HepG2 (cell line): ENCODE data around the gene GNL3. TPM values are rescaled to one million over a fixed set of nuclear protein-coding genes. Genes with fewer than 3 reads are reported as not detected.

ENCODE experiments used
- FIP1L1 ChIP-seq: fragments of 200-400 bp; formaldehyde crosslinking; IDR thresholded peaks from 2 replicates; pipeline ENCODE4 v1.6.1; 2018; ENCODE audit warnings: low read depth, mild to moderate bottlenecking, low read length, moderate library complexity, borderline replicate concordance; ENCODE audit not compliant: insufficient read depth
- HMG20B ChIP-seq: conservative IDR thresholded peaks from 2 replicates; pipeline ENCODE4 v1.6.1; 2016; ENCODE audit warnings: missing genetic modification reagents, missing compliant biosample characterization
- MEIS1 ChIP-seq: sonication (generic); formaldehyde crosslinking; IDR thresholded peaks from 2 replicates; pipeline ENCODE4 v1.9.0; 2021; ENCODE audit warnings: mild to moderate bottlenecking, missing genetic modification reagents, moderate library complexity, borderline replicate concordance
- MLLT10 ChIP-seq: sonication (generic); formaldehyde crosslinking; IDR thresholded peaks from 2 replicates; pipeline ENCODE4 v1.4.0; 2020; ENCODE audit warnings: missing genetic modification reagents
- NR0B2 ChIP-seq: sonication (generic); formaldehyde crosslinking; IDR thresholded peaks from 2 replicates; pipeline ENCODE4 v1.4.0; 2020; ENCODE audit warnings: mild to moderate bottlenecking, missing genetic modification reagents
- PRDM10 ChIP-seq: sonication (generic); formaldehyde crosslinking; IDR thresholded peaks from 2 replicates; pipeline ENCODE4 v1.4.0; 2020; ENCODE audit warnings: low read depth, missing genetic modification reagents
- REL ChIP-seq: sonication (generic); formaldehyde crosslinking; conservative IDR thresholded peaks from 2 replicates; pipeline ENCODE4 v1.8.0; 2022; ENCODE audit warnings: mild to moderate bottlenecking, missing genetic modification reagents, moderate library complexity
- SP2 ChIP-seq: sonication (generic); formaldehyde crosslinking; IDR thresholded peaks from 2 replicates; pipeline ENCODE4 v1.5.1; 2020; ENCODE audit warnings: mild to moderate bottlenecking, missing genetic modification reagents
- THAP7 ChIP-seq: sonication (generic); formaldehyde crosslinking; IDR thresholded peaks from 2 replicates; pipeline ENCODE4 v1.8.1; 2023; ENCODE audit warnings: mild to moderate bottlenecking, missing genetic modification reagents
- THAP9 ChIP-seq: sonication (generic); formaldehyde crosslinking; IDR thresholded peaks from 2 replicates; pipeline ENCODE4; 2020; ENCODE audit warnings: missing genetic modification reagents, mild to moderate bottlenecking, borderline replicate concordance
- XRCC5 ChIP-seq: fragments of 200-400 bp; formaldehyde crosslinking; optimal IDR thresholded peaks from 2 replicates; pipeline ENCODE3; 2017; ENCODE audit warnings: mild to moderate bottlenecking, low read length
- ZC3H4 ChIP-seq: sonication (generic); formaldehyde crosslinking; IDR thresholded peaks from 2 replicates; pipeline ENCODE4 v1.4.0; 2020; ENCODE audit warnings: missing genetic modification reagents, borderline replicate concordance
- ZNF10 ChIP-seq: sonication (generic); formaldehyde crosslinking; IDR thresholded peaks from 2 replicates; pipeline ENCODE4 v1.4.0; 2020; ENCODE audit warnings: mild to moderate bottlenecking, low read depth, missing genetic modification reagents, borderline replicate concordance
- ZNF180 ChIP-seq: sonication (generic); formaldehyde crosslinking; IDR thresholded peaks from 2 replicates; pipeline ENCODE4 v1.4.0; 2020; ENCODE audit warnings: low read depth, missing genetic modification reagents, borderline replicate concordance
- ZNF432 ChIP-seq: sonication (generic); formaldehyde crosslinking; IDR thresholded peaks from 2 replicates; pipeline ENCODE4 v1.5.0; 2020; ENCODE audit warnings: missing genetic modification reagents, mild to moderate bottlenecking, borderline replicate concordance
- ZNF503 ChIP-seq: sonication (generic); formaldehyde crosslinking; IDR thresholded peaks from 2 replicates; pipeline ENCODE4 v1.4.0; 2020; ENCODE audit warnings: missing genetic modification reagents
- polyA plus RNA-seq, 8 experiments: library from polyadenylated mRNA; depleted of rRNA in 3 of 8; stranded (reverse) in 7 of 8; unstranded in 1 of 8; fragments of >200 nt; fragmentation: Illumina TruSeq in 4 of 8; extraction: Trizol in 4 of 8; gene quantifications; 2 replicates each; pipeline versions ENCODE4 v1.2.1 to v1.2.3, GENCODE V29; 2011 to 2016; ENCODE audit warnings: low read depth in 4 of 8, missing spikeins in 1 of 8, mixed read lengths in 1 of 8; ENCODE audit not compliant: insufficient read depth in 1 of 8
- total RNA-seq, 5 experiments: library from RNA; depleted of rRNA; stranded (reverse); fragments of >200 nt; fragmentation: Illumina TruSeq; extraction: Trizol; gene quantifications; 2 replicates each; pipeline ENCODE4 v1.2.3, GENCODE V29; 2016; ENCODE audit warnings: low read depth in 1 of 5

Gene GNL3
- total and polyA plus RNA-seq, 2 of the 13 experiments (the other 11 are each of a cell fraction or from before 2014, with no cell fraction given) = 129 to 257 TPM

GRCh38 chr3:52704611-52705437, 19.0 kb downstream of the GNL3 start (continued):
- peak; percentile 96 for TF ChIP-seq ZNF503 (CRISPR knock-in tag)
- no peak for TF ChIP-seq THAP7 (CRISPR knock-in tag)
- TF ChIP-seq ZNF10 (CRISPR knock-in tag) = no peak
- no peak for TF ChIP-seq ZNF432 (CRISPR knock-in tag)
- no peak for TF ChIP-seq SP2 (CRISPR knock-in tag)
- peak; percentile 83; the same call in 1 of the 2 replicates for TF ChIP-seq NR0B2 (CRISPR knock-in tag)
- TF ChIP-seq PRDM10 (CRISPR knock-in tag) = peak; percentile 65
- no peak for TF ChIP-seq FIP1L1
- TF ChIP-seq REL (CRISPR knock-in tag) = no peak; the same call in none of the 2 replicates
- TF ChIP-seq XRCC5 = no peak
- no peak for TF ChIP-seq ZC3H4 (CRISPR knock-in tag)
- no peak; the same call in 1 of the 2 replicates for TF ChIP-seq THAP9 (CRISPR knock-in tag)
- TF ChIP-seq HMG20B (CRISPR knock-in tag) = peak; percentile 48; the same call in 1 of the 2 replicates
- TF ChIP-seq MEIS1 (CRISPR knock-in tag) = peak; percentile 89
- TF ChIP-seq ZNF180 (CRISPR knock-in tag) = no peak
- TF ChIP-seq MLLT10 (CRISPR knock-in tag) = no peak
